GM21528 (cell line): ENCODE data around the gene EMILIN2.

Source experiments
- ATAC-seq: cut with Tn5 transposase; IDR thresholded peaks from one replicate; pipeline ENCODE4 v1.9.1; 2021; ENCODE audit warnings: mild to moderate bottlenecking, moderate library complexity; ENCODE audit not compliant: unreplicated experiment, low FRiP score

EMILIN2 gene

GRCh38 chr18:2871111-2871720, 24.4 kb downstream of the EMILIN2 start:
- ATAC-seq = no peak

GRCh38 chr18:2872095-2872494, 25.3 kb downstream of the EMILIN2 start:
- no peak for ATAC-seq

- no peak for ATAC-seq
These were observed 28.0 kb downstream of the EMILIN2 start for GRCh38 chr18:2874765-2875164.

- ATAC-seq = no peak
These were observed 32.0 kb downstream of the EMILIN2 start for GRCh38 chr18:2878656-2879330.

GRCh38 chr18:2879889-2880288, 33.1 kb downstream of the EMILIN2 start:
- no peak for ATAC-seq

- ATAC-seq = no peak
These were observed 33.7 kb downstream of the EMILIN2 start for GRCh38 chr18:2880473-2880872.

GRCh38 chr18:2881088-2881839, 34.5 kb downstream of the EMILIN2 start:
- no peak for ATAC-seq

- no peak for ATAC-seq
These were observed 35.0 kb downstream of the EMILIN2 start for GRCh38 chr18:2881840-2882195.

- ATAC-seq = no peak
These were observed 35.4 kb downstream of the EMILIN2 start for GRCh38 chr18:2882201-2882600.

- no peak for ATAC-seq
These were observed 36.4 kb downstream of the EMILIN2 start for GRCh38 chr18:2883076-2883735.

- ATAC-seq = no peak
These were observed 38.0 kb downstream of the EMILIN2 start for GRCh38 chr18:2884706-2885285.

- ATAC-seq = no peak
These were observed 40.7 kb downstream of the EMILIN2 start for GRCh38 chr18:2887470-2887869.

- ATAC-seq = no peak
These were observed 43.0 kb downstream of the EMILIN2 start for GRCh38 chr18:2889761-2890192.

GRCh38 chr18:2890606-2891005, 43.8 kb downstream of the EMILIN2 start:
- no peak for ATAC-seq

- ATAC-seq = no peak
These were observed 45.0 kb downstream of the EMILIN2 start for GRCh38 chr18:2891526-2892431.

- ATAC-seq = no peak
These were observed 46.2 kb downstream of the EMILIN2 start for GRCh38 chr18:2893056-2893455.

GRCh38 chr18:2893676-2894075, 46.9 kb downstream of the EMILIN2 start:
- ATAC-seq = no peak

GRCh38 chr18:2894131-2894840, 47.5 kb downstream of the EMILIN2 start:
- no peak for ATAC-seq

- ATAC-seq = no peak
These were observed 48.1 kb downstream of the EMILIN2 start for GRCh38 chr18:2894841-2895370.
